Astrocyte of the cerebellum (primary cell): ENCODE measurements around the gene GNMT.

Experiments
- DNase-seq: peaks from one replicate; pipeline ENCODE4 v3.0.0-alpha.2; 2011; ENCODE audit warnings: low read depth
- H3K4me3 ChIP-seq: 2 replicates; pipeline ENCODE4 v1.5.1; 2011; ENCODE audit warnings: mild to moderate bottlenecking, low read depth, low read length, moderate library complexity
- in situ Hi-C: cut with HindIII; loops from 2 replicates; pipeline ENCODE4 v1.10.0; 2017; ENCODE audit warnings: low sequenced_read_pairs
- TF ChIP-seq, protein P1 (sequence below): IDR thresholded peaks from 2 replicates; pipeline ENCODE4 v1.5.1; 2012; ENCODE audit warnings: low read length, low read depth, moderate library complexity, mild to moderate bottlenecking; ENCODE audit errors: missing control alignments

GNMT gene

DNA sequence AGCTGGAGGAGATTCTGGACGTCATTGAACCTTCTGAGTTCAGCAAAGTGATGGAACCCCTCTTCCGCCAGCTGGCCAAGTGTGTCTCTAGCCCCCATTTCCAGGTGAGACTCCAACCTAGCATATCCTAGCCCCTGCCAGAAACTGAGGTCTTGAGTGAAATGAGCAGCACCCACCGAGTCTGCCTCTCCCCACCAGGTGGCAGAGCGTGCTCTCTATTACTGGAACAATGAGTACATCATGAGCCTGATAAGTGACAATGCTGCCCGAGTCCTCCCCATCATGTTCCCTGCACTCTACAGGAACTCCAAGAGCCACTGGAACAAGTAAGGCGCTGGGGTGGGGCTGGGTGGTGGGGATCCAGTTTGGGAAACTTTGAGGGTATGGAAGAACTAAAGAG is 48.6 kb downstream of the GNMT start:
- no peak for DNase-seq
- TF ChIP-seq, protein P1, sequence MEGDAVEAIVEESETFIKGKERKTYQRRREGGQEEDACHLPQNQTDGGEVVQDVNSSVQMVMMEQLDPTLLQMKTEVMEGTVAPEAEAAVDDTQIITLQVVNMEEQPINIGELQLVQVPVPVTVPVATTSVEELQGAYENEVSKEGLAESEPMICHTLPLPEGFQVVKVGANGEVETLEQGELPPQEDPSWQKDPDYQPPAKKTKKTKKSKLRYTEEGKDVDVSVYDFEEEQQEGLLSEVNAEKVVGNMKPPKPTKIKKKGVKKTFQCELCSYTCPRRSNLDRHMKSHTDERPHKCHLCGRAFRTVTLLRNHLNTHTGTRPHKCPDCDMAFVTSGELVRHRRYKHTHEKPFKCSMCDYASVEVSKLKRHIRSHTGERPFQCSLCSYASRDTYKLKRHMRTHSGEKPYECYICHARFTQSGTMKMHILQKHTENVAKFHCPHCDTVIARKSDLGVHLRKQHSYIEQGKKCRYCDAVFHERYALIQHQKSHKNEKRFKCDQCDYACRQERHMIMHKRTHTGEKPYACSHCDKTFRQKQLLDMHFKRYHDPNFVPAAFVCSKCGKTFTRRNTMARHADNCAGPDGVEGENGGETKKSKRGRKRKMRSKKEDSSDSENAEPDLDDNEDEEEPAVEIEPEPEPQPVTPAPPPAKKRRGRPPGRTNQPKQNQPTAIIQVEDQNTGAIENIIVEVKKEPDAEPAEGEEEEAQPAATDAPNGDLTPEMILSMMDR: peak; percentile 44
- in situ Hi-C loops: no loop called here

GRCh38 chr6:43011207-43011606 is 50.7 kb downstream of the GNMT start:
- no peak for DNase-seq
- TF ChIP-seq, protein P1: no peak
- in situ Hi-C loops: no loop called here

More for the DNA sequence above, 48.6 kb downstream of the GNMT start:
- no peak overlapping the region for H3K4me3 ChIP-seq

DNA sequence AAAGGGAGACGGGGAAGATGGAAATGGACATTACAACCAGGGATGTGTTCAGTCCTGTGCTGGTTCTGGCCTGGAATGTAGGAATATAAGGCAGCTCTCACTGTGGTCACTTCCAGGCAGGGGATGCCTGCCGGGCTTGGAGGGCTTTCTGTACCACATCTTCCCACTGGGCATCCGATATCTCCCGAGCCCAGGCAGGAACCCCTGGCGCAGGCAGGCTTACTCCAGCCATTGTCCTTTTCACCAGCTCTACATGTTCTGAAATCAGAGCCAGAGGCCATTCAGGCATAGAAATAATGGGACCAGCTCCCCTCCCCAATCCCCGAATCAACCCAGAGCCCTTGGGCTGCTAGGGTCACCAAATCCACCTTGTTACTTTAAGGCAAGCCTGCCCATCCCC is 51.8 kb downstream of the GNMT start:
- in situ Hi-C loops: no loop called here
- H3K4me3 ChIP-seq: no peak overlapping the region
- TF ChIP-seq, protein P1: no peak
- no peak for DNase-seq

More at GRCh38 chr6:43011207-43011606, 50.7 kb downstream of the GNMT start:
- H3K4me3 ChIP-seq: no peak overlapping the region

DNA sequence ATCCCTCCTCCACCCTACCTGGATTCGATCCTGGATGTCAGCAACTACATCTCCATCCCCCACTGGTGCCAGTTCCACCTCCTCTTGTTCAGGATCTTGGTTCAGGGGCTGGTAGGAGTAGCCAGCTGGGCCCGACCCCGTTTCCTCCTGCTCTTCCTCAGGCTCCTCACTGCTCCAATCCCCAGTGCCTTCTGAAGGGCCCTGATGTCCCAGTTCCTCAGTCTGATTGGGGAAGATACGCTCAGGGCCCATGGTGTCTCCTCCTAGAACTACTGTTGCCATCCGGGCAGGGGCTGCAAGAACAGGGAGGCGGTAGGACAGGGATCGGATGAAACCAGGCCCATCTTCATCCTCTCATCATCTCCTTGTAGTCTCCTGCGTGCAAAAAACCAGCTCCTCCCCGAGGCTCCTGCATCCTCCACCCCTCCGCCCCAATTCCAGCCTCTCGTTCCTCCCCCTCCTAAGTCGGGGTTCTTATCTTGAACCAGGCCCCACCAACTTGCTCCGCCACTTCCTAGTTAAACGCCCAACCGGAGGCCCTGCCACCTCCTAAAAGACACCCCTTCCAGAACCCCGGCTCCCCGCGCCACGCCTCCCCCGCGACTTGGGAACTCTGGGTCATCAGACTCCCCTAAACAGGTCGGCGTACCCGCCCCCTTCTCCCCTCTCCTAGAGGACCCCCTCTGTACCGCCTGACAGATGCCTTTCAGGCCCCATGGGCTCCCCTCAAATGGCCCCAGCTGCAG is 52.7 kb downstream of the GNMT start:
- no peak for DNase-seq
- in situ Hi-C loops: no loop called here
- TF ChIP-seq, protein P1: no peak
- peak overlapping the region; percentile 78 for H3K4me3 ChIP-seq
